RWPE1 (cell line): Measurements from ENCODE around the gene BAIAP3.

Experiments used
- CTCF ChIA-PET: fragments of 350-600 bp; sonication (Branson Sonifier 250); formaldehyde crosslinking; extraction: SDS; loops from one replicate; lab custom pipeline; 2021; lab: Yijun Ruan, JAX
- POLR2A ChIA-PET: fragments of 400-600 bp; formaldehyde crosslinking; extraction: SDS; loops from one replicate; lab custom pipeline; 2020; ENCODE audit warnings: antibody characterized with exemption; ENCODE audit not compliant: low non-redundant PET; lab: Yijun Ruan, JAX
- DNase-seq: peaks from one replicate; pipeline ENCODE4 v3.0.0; 2012; ENCODE audit warnings: low spot score
- H3K27ac ChIP-seq: fragments of 450-650 bp; 2 replicates; pipeline ENCODE4 v1.5.1; 2017
- CTCF ChIP-seq: fragments of 450-650 bp; conservative IDR thresholded peaks from 2 replicates; pipeline ENCODE4 v1.5.1; 2017; ENCODE audit warnings: low read depth, mild to moderate bottlenecking

Gene BAIAP3

DNA sequence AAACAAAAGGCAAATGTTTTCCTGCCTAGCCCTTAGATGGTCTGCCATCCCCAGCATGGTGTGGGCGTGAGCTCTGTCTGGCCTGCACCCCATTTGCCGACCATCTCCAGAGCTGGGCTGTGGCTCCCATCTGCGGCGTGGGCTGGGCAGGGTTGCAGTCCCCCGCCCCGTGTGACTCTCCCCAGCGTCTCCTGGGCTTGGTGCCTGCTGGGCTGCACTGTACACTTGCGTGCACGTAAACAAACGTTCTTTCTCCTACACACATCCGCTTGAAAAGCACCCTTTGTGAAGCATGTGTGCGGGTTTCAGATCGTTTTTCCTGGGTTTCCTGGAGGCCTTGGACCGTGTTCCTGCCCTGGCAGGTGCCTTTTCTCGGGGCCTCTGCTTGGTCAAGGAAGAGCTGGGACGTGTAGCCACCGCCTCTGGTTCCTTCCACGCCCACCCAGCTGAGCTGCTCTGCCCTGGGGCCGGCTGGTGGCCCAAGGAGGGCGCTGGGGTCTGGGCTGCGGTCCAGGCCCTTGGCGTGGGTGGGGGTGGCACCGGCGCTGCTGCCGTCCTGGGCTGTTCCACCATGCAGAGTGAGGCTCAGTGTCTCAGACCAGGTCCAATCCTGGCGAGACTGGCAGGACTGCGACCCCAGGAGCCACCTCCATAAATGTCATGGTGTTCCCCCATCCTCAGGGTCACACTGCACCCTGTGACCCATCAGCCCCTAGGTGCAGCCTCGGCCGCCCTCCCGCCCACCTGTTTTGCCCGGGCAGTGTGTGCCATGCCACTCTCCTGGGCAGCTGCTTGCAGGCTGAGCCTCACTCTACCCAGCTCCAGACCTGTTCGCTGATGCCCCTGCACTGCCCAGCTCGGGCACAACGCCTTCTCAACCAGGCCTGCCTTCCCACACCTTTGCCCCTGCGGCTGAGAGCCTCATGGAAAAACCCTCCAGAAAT is 9.9 kb upstream of the BAIAP3 start:
- H3K27ac ChIP-seq, result peak overlapping the region; percentile 34
- TF ChIP-seq CTCF, result no peak
- DNase-seq, result no peak
- CTCF ChIA-PET, result no interaction called here
- POLR2A ChIA-PET, result interaction anchor here (1.2 kb wide), 1 partner anchor 9 kb away, joined by 3 read pairs; no protein-coding TSS in a partner anchor

DNA sequence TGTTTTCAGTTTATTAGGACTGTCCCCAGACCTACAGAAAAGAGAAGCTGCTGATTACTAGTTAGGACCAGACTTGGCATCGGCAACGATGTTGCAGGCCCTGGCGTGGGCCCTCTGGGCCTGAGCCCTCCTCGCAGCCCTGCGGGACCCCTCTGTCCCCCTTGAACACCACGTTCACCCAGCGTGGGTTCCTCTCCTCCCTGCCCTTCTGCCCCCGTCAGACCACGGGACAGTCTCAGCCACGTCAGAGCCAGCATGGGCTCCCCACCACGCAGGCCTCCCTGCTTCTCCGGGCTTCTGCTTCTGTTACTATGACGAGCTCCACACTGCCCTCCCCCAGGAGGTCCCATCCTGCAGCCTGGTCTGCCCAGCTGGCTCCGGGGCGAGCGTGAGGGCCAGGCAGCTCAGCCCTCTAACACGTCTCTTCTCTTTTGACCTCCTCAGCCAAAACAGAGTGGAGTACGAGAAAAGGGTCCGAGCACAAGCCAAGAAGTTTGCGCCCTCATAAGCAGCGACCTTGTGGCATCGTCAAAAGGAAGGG is 9.1 kb upstream of the BAIAP3 start:
- ChIA-PET CTCF (no interaction called here), POLR2A (no interaction called here)
- DNase-seq, result no peak
- peak overlapping the region; percentile 34 for H3K27ac ChIP-seq
- TF ChIP-seq CTCF, result no peak

GRCh38 chr16:1325261-1325660 is 8.2 kb upstream of the BAIAP3 start:
- no peak for TF ChIP-seq CTCF
- ChIA-PET CTCF (no interaction called here), POLR2A (no interaction called here)
- no peak for DNase-seq
- peak overlapping the region; percentile 34 for H3K27ac ChIP-seq

- H3K27ac ChIP-seq, result peak overlapping the region; percentile 34
- ChIA-PET POLR2A (interaction anchor here (0.7 kb wide), 1 partner anchor 17 kb away, joined by 6 read pairs; the partner anchor contains the start of gene UBE2I), CTCF (interaction anchor here (0.6 kb wide), 1 partner anchor 46 kb away, joined by 5 read pairs; no protein-coding TSS in a partner anchor)
- TF ChIP-seq CTCF, result no peak
- no peak for DNase-seq
Measured at GRCh38 chr16:1325673-1326371, 7.6 kb upstream of the BAIAP3 start.

- peak overlapping the region; percentile 34 for H3K27ac ChIP-seq
- ChIA-PET CTCF (interaction anchor here (0.6 kb wide), 1 partner anchor 46 kb away, joined by 5 read pairs; no protein-coding TSS in a partner anchor), POLR2A (interaction anchor here (0.7 kb wide), 1 partner anchor 17 kb away, joined by 6 read pairs; the partner anchor contains the start of gene UBE2I)
- TF ChIP-seq CTCF, result no peak
- no peak for DNase-seq
Measured at GRCh38 chr16:1326391-1326790, 7.1 kb upstream of the BAIAP3 start.
